GM21515 (cell line): ENCODE data around the gene SLC9A9.
"Not testable (repeated sequence)": the region's sequence is repeated elsewhere in the genome, so short reads cannot be mapped to it uniquely, and the experiment has no call there.

ENCODE experiments used
- ATAC-seq: cut with Tn5 transposase; IDR thresholded peaks from one replicate; pipeline ENCODE4 v1.9.1; 2021; ENCODE audit not compliant: unreplicated experiment

SLC9A9 gene

DNA sequence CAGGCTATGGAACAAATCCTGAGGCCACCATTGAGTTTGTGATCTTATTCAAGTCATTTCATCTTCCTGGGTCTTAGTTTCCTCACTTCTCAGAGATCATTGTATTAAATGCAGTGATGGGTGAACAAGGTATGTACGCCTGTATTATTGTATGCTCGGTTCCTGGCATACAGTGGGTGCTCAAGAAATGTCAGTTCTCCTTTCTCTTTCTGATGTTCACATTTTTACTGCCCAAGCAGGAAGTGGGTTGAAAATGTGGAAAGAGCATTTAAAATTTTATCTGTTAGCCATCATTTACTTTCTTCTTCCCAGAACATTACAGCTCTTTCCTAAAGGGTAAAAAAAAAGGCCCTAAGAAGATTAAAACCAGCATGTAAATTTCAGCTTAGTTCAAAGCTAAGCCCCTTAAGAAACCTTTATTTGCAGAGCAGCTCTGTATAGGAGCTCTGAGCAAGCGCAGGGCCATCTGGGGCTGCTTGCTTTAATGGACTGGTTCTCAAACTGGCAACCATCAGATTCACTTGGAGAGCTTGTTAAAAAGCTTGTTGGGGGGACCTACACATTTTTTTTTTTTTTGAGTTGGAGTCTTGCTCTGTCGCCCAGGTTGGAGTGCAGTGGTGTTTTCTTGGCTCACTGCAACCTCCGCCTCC lies 549.3 kb downstream of the SLC9A9 start:
- peak; percentile 46 for ATAC-seq

GRCh38 chr3:143298380-143298779 lies 549.9 kb downstream of the SLC9A9 start:
- ATAC-seq = no peak

DNA sequence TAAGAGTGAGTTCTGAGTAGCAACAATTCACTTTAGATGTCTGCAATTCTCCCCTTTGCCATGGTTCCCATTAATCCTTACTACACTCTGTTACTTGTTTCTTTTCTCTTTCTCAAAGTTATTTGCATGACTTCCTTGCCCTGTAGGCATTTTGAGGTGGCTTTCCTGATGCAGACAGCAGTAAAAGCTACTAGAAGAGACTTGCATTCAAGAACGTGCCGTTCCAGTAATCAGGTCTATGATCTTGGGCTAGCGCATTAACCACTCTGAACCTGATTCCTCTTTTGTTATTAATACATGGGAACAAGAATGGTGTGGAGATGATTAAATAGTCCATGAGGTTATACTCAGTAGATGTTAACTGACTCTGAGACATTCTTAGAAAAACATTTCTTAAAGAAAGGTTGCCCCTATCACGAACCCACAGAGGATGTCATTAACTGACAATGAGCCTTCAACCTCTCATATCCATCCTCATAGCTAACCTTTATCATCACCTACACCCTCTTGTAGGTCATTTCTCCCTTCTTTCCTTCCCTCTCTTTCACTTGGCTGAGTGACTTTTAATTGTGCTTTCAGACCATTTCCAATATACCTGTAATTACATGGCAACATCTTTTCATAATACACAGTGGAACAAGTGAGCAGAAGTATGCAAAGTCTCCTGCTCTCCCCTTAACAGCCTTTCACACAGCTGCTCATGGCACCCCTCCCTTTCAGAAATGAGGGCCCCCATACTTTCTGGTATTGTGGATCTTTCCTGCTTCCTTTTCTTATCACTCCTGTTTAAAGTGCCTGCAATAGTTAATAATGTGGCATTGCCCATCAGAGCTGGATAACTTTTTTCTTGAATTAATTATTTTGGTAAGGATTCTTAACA lies 552.8 kb downstream of the SLC9A9 start:
- peak; percentile 45 for ATAC-seq

DNA sequence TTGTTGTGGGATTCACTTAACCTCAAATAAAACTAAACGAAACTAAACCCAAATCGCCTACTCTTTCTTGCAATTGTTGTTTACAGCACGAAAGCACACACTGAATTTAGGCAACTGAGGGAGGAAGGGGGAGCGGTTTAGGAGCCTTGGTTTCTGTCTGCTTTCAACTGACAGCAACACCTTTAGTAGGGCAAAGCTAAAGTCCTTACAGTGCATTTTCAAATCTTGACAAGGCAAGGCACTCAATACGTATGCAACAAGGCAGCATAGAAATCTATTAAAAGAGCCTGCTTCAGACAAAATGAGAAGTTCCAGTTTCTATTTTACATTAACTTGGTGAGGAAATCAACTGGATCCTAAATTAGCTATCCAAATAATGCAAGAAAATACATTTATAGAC lies 554.1 kb downstream of the SLC9A9 start:
- ATAC-seq = peak; percentile 54

DNA sequence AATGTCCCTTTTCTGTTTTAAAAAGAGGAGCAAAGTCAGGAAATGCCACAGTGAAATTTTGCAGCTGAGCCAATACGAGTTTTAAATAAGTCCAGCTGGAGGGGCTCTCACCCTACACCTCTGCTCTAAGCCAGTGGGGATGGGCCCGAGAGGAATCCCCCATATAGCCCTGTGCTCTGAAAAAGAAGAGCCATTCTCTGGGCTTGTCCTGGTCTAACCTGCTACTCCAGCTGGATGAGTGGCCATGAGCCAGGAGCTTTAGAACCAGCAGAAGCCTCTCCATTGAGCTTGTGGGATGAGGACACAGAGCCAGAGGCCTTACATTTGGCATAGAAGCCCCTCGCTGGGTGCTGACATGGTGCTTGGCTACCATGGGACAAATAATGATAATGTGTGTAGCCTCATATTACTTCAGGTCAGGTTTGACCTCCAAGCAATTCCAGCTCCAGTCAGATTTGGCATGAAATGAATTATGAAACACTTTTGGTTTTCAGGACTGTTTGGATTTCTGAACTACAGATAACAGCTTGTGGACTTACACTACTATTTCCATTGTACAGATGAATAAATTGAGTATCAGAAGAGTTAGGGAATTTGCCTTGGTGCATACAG lies 556.3 kb downstream of the SLC9A9 start:
- ATAC-seq = no peak

DNA sequence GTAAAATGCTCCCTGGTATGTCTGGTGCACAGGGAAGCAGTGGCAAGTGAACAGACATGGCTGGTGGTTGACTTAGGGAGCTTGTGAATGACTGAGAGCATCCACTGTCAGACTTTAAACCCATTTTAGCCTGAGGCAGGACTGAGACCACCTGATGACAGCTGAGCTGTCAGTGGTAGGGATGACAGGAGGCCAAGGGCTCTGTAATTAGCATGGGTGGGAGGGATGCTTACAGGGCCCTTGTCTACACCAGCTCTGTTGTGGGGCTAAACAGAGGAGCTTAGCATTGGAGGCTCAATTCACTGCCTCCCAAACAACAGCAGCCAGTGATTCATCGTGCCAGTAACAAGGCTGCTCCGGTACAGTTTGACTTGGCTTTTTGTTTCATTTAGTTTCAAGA lies 559.3 kb downstream of the SLC9A9 start:
- ATAC-seq = no peak

GRCh38 chr3:143287403-143287802 lies 560.9 kb downstream of the SLC9A9 start:
- no peak for ATAC-seq

DNA sequence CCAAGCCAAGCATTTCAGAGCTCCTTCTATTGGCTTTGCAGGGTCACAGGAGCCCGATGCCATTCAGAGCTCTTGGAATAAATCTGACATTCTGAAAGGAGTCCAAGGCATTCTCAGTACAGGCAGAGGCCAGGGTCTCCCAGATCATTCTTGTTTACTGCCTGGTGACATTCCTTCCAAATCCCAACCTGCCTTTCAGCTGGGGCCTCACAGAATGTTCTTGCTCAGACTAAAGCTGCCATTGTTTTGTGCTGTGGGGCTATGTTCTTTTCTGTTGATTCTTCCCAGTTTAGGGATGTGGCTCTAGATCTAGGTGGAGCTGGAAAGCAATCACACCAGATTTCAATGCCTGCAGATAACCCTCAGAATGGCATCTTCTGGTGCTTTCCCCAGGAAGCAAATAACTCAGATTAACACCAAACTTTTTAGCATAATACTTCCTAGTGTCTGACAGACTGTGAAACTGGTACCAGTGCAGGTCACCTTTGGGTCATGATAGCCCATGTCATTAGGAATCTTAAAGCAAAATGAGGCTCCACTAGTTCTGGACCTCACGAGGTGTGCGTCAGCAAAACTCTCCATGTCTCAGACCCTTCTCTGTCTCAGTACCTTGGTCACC lies 561.8 kb downstream of the SLC9A9 start:
- no peak for ATAC-seq

DNA sequence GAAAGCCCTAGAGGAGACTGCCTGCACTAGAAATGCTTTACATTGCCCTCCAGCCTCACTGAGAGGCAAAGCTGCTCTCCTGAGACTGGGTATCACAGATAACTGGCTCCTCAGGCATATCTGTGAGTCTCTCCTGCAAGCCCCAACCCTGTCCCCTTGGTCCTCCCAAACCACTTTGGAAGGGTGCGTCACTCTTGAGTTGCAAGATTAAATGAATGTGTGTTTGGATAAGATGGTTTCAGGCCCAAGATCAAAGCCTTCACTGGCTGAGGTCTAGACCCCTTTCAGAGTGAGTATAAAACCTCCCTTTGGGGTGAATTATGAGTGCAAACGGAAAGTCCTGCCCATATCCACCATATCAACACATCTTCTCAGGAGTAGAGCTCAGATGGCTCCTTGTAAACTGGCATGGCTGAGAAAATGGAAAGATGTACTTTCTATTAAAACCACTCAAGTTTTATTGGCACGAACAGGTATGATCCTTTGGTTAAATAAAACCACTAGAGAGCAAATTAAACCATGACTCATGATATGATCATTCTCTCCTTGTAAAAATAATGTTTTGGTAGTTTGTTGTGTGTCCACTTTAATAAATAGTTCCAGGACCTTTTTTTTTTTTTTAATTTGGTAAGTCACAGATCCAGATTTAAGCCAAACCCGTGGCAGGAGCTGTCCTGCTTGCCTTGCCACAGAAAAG lies 564.7 kb downstream of the SLC9A9 start:
- ATAC-seq = no peak

- ATAC-seq = no peak
Observed at GRCh38 chr3:143280984-143281383, 567.3 kb downstream of the SLC9A9 start.

- not testable (repeated sequence) for ATAC-seq
Observed at GRCh38 chr3:143279567-143279966, 568.7 kb downstream of the SLC9A9 start.

DNA sequence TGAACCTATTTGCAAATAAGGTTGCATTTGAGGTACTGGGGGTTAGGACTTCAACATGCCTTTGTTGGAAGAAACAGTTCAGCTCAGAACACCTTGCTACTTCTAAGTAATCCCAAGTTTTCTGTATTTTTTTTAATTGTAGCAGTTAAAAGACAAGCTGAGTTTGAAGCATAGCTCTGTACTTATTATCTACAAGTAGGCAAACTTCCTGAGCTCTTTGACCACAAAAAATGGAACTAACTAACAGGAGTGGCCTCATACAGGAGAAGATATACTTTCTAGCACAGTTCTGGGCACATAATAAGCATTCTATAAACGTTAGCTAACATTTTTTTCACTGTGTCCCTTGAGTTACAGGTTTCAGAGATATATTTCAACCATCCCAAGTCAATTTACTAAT lies 569.5 kb downstream of the SLC9A9 start:
- no peak for ATAC-seq

DNA sequence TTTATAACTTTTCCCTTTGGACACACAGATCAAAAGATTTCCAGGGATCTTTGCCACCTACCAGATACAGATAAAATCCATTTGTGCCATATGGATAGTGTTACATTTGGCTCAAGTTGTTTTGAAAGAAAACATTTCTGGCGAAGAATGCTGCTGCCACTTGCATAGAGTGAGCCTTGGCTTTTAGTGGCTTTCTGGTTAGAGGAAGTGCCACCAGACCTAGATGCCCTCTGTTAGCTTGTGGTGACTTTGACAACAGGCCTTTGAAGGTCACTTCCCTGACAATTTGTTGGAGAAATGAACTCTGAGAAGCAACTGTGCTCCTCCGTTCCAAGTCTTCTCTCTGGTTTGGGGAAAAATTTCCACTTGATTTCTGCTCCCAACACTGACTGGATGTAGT lies 570.7 kb downstream of the SLC9A9 start:
- ATAC-seq = no peak

DNA sequence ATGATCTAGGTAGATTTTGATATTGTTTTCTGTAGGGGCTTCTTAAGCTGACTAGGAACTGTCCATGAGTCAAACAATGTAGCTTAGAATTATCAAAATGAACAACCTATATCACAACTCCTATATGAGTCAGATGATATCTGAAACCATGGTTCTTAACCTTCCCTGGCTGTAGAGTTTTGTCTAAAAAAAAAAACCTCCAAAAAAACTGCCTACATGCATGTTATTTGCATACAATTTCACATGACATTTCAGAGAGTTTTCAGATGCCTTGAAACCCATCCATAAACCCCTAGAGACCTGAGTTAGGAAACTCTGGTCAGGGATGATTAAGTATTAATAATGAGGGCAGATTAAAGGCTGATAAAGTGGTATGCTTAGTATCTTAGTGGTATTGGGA lies 571.7 kb downstream of the SLC9A9 start:
- ATAC-seq = no peak

DNA sequence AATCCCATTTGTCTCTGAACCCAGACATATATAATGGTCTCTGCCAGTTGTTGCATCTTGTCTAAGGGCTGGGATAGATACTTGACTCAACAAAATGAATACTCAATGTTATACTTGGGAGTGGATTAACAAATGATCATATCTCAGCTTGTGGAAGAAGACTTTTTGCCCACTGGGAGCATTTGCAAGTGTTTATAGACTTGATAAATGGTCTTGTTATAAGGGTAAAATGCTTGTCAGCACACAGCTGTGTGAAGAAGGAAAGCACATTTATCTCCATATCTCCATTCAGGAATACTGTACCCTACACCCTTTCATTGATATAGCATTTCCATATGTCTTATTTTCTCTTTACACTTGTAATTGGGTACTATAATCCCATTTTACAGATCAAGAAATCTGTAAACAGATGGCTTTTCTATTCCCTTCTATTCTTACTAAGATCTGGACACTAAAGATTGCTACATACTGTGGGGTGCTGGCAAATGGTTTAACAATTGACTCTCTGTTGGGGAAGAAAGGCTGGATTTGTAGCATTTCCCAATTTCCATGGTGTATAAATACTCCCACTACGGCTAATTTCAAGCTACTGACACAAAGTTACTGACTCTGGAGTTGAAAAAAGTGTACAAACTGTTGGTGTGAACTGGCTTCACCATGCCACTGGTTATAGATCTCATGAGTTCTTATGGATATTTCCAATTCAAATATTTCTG lies 574.1 kb downstream of the SLC9A9 start:
- ATAC-seq = no peak

GRCh38 chr3:143271136-143271535 lies 577.1 kb downstream of the SLC9A9 start:
- ATAC-seq = no peak

GRCh38 chr3:143269741-143270140 lies 578.5 kb downstream of the SLC9A9 start:
- ATAC-seq = no peak

DNA sequence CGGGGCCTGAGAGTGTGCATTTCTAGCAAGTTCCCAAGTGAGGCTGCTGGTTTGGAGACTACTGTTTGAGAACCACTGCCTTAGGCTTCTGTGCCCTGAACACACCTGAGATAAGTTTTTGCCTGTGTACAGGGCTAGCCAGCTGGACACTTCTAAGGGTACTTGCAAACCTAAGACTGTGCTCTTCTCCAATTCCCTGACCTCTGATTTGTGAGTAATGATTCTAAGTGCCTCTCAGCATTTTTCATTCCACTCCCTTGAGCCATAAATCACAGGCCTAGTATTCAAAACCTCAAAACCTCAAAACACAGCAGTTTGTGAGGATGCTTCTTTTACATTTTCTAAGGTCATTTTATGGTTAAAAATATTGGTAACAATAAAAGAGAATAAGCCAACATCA lies 580.3 kb downstream of the SLC9A9 start:
- no peak for ATAC-seq

DNA sequence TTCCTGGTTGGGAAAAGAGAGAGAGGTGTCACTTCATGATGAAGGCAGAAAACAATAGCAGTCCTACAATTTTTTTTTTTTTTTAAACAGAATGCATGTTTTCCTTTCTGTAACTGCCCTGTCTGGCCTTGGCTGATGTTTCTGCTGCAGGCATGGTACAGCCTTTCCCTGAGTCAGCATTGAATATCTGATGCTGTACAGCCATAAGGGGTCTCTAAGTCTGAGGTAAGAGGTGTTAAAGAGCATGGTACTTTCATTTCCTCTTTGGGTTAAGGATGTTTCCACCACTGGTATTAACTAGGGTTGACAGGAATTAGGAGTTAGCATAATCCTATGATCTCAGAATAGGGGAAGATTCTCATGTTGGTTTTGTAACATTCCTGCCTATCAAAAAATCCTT lies 581.3 kb downstream of the SLC9A9 start:
- ATAC-seq = no peak

DNA sequence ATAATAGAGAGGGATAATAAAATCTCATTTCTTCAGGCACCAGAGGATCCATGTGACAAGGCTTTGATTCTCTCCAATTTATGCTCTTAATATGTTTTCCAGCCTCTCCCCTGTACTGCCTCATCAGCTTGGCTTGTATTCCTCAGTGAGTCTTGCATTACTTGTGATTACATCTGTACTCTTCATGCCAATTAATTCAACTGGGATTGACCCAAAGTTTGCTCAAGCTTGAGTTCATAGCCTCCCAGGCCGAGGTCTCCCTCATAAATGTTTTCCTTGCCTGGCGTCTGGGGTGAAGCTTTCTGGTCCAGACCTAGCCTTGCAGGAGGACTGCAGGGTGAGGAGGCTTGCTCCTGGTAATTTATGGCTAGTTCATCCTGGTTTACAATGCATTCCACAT lies 581.8 kb downstream of the SLC9A9 start:
- ATAC-seq = no peak
